Measurements from ENCODE around the gene AKT1S1. TPM values are rescaled to one million over a fixed set of nuclear protein-coding genes. Genes with fewer than 3 reads are reported as not detected.

Gene AKT1S1
- total RNA-seq, 2 experiments from 2014 or later, result 21.0 to 22.7 TPM

- DNase-seq, result no peak
- no peak overlapping the region for H3K4me3 Mint-ChIP-seq
- H3K27me3 Mint-ChIP-seq, result peaks cover 3% of the 10 kb centered on the region
- H3K9me3 Mint-ChIP-seq, result peaks cover 12% of the 10 kb centered on the region
- H3K27ac Mint-ChIP-seq, result peak overlapping the region; percentile 21
- peaks cover 33% of the 10 kb centered on the region for H3K4me1 Mint-ChIP-seq
- peaks cover 10% of the 10 kb centered on the region for H3K36me3 Mint-ChIP-seq
Measured at GRCh38 chr19:49847731-49848696, 29.1 kb downstream of the AKT1S1 start.

GRCh38 chr19:49846408-49846807, 30.7 kb downstream of the AKT1S1 start:
- no peak overlapping the region for H3K27ac Mint-ChIP-seq

GRCh38 chr19:49845414-49845813, 31.7 kb downstream of the AKT1S1 start:
- H3K27ac Mint-ChIP-seq, result no peak overlapping the region
- peaks cover 3% of the 10 kb centered on the region for H3K27me3 Mint-ChIP-seq
- H3K9me3 Mint-ChIP-seq, result peaks cover 12% of the 10 kb centered on the region
- no peak for DNase-seq
- H3K4me3 Mint-ChIP-seq, result no peak overlapping the region
- peaks cover 23% of the 10 kb centered on the region for H3K4me1 Mint-ChIP-seq
- H3K36me3 Mint-ChIP-seq, result peaks cover 10% of the 10 kb centered on the region

More at GRCh38 chr19:49846408-49846807, 30.7 kb downstream of the AKT1S1 start:
- Mint-ChIP-seq H3K4me3 (no peak overlapping the region), H3K4me1 (peaks cover 23% of the 10 kb centered on the region), H3K36me3 (peaks cover 10% of the 10 kb centered on the region), H3K27me3 (peaks cover 3% of the 10 kb centered on the region), H3K9me3 (peaks cover 12% of the 10 kb centered on the region)
- no peak for DNase-seq

- DNase-seq, result no peak
- Mint-ChIP-seq H3K36me3 (peaks cover 6% of the 10 kb centered on the region), H3K27me3 (peaks cover 3% of the 10 kb centered on the region), H3K27ac (no peak overlapping the region), H3K9me3 (peaks cover 6% of the 10 kb centered on the region), H3K4me3 (no peak overlapping the region), H3K4me1 (peaks cover 16% of the 10 kb centered on the region)
Measured at GRCh38 chr19:49844138-49845095, 32.7 kb downstream of the AKT1S1 start.

GRCh38 chr19:49843265-49843664, 33.9 kb downstream of the AKT1S1 start:
- DNase-seq, result no peak
- Mint-ChIP-seq H3K27me3 (peaks cover 3% of the 10 kb centered on the region), H3K36me3 (no peaks in the 10 kb centered on the region), H3K4me1 (peaks cover 6% of the 10 kb centered on the region), H3K4me3 (no peak overlapping the region), H3K27ac (no peak overlapping the region), H3K9me3 (no peaks in the 10 kb centered on the region)

- H3K27ac Mint-ChIP-seq, result no peak overlapping the region
- no peak overlapping the region for H3K4me3 Mint-ChIP-seq
- H3K9me3 Mint-ChIP-seq, result no peaks in the 10 kb centered on the region
- no peak for DNase-seq
- peaks cover 4% of the 10 kb centered on the region for H3K36me3 Mint-ChIP-seq
- no peaks in the 10 kb centered on the region for H3K4me1 Mint-ChIP-seq
- no peaks in the 10 kb centered on the region for H3K27me3 Mint-ChIP-seq
Measured at GRCh38 chr19:49840736-49841249, 36.4 kb downstream of the AKT1S1 start.

GRCh38 chr19:49840321-49840720, 36.8 kb downstream of the AKT1S1 start:
- no peaks in the 10 kb centered on the region for H3K27me3 Mint-ChIP-seq

GRCh38 chr19:49839713-49840112, 37.4 kb downstream of the AKT1S1 start:
- no peaks in the 10 kb centered on the region for H3K27me3 Mint-ChIP-seq
- H3K36me3 Mint-ChIP-seq, result peaks cover 4% of the 10 kb centered on the region
- H3K9me3 Mint-ChIP-seq, result no peaks in the 10 kb centered on the region
- H3K4me3 Mint-ChIP-seq, result no peak overlapping the region
- no peak for DNase-seq
- no peaks in the 10 kb centered on the region for H3K4me1 Mint-ChIP-seq
- H3K27ac Mint-ChIP-seq, result no peak overlapping the region

More at GRCh38 chr19:49840321-49840720, 36.8 kb downstream of the AKT1S1 start:
- DNase-seq, result no peak
- Mint-ChIP-seq H3K4me1 (no peaks in the 10 kb centered on the region), H3K36me3 (peaks cover 4% of the 10 kb centered on the region), H3K9me3 (no peaks in the 10 kb centered on the region), H3K4me3 (no peak overlapping the region), H3K27ac (no peak overlapping the region)

- H3K36me3 Mint-ChIP-seq, result peaks cover 5% of the 10 kb centered on the region
- H3K4me3 Mint-ChIP-seq, result no peak overlapping the region
- no peaks in the 10 kb centered on the region for H3K27me3 Mint-ChIP-seq
- H3K9me3 Mint-ChIP-seq, result no peaks in the 10 kb centered on the region
- no peak overlapping the region for H3K27ac Mint-ChIP-seq
- DNase-seq, result no peak
- no peaks in the 10 kb centered on the region for H3K4me1 Mint-ChIP-seq
Measured at GRCh38 chr19:49838885-49839588, 38.1 kb downstream of the AKT1S1 start.

GRCh38 chr19:49837425-49837824, 39.7 kb downstream of the AKT1S1 start:
- Mint-ChIP-seq H3K27ac (no peak overlapping the region), H3K4me3 (no peak overlapping the region), H3K4me1 (no peaks in the 10 kb centered on the region), H3K27me3 (no peaks in the 10 kb centered on the region), H3K36me3 (peaks cover 7% of the 10 kb centered on the region), H3K9me3 (no peaks in the 10 kb centered on the region)
- no peak for DNase-seq

GRCh38 chr19:49837009-49837310, 40.2 kb downstream of the AKT1S1 start:
- H3K4me3 Mint-ChIP-seq, result no peak overlapping the region
- no peaks in the 10 kb centered on the region for H3K9me3 Mint-ChIP-seq
- peaks cover 10% of the 10 kb centered on the region for H3K36me3 Mint-ChIP-seq
- H3K27ac Mint-ChIP-seq, result peak overlapping the region; percentile 11
- no peaks in the 10 kb centered on the region for H3K27me3 Mint-ChIP-seq
- H3K4me1 Mint-ChIP-seq, result no peaks in the 10 kb centered on the region
- no peak for DNase-seq

- H3K4me3 Mint-ChIP-seq, result no peak overlapping the region
- H3K9me3 Mint-ChIP-seq, result no peaks in the 10 kb centered on the region
- H3K36me3 Mint-ChIP-seq, result peaks cover 10% of the 10 kb centered on the region
- no peak overlapping the region for H3K27ac Mint-ChIP-seq
- H3K4me1 Mint-ChIP-seq, result no peaks in the 10 kb centered on the region
- no peak for DNase-seq
- no peaks in the 10 kb centered on the region for H3K27me3 Mint-ChIP-seq
Measured at GRCh38 chr19:49836176-49837008, 40.8 kb downstream of the AKT1S1 start.

GRCh38 chr19:49835562-49835961, 41.6 kb downstream of the AKT1S1 start:
- Mint-ChIP-seq H3K9me3 (no peaks in the 10 kb centered on the region), H3K36me3 (peaks cover 10% of the 10 kb centered on the region), H3K4me1 (no peaks in the 10 kb centered on the region), H3K27me3 (no peaks in the 10 kb centered on the region), H3K4me3 (no peak overlapping the region), H3K27ac (no peak overlapping the region)
- no peak for DNase-seq

- Mint-ChIP-seq H3K4me3 (no peak overlapping the region), H3K4me1 (no peaks in the 10 kb centered on the region), H3K27ac (no peak overlapping the region), H3K36me3 (peaks cover 10% of the 10 kb centered on the region), H3K9me3 (no peaks in the 10 kb centered on the region), H3K27me3 (no peaks in the 10 kb centered on the region)
- no peak for DNase-seq
Measured at GRCh38 chr19:49833599-49833998, 43.6 kb downstream of the AKT1S1 start.
